HepG2 (cell line): ENCODE data around the gene EIF2S2. TPM values are rescaled to one million over a fixed set of nuclear protein-coding genes. Genes with fewer than 3 reads are reported as not detected.

Source experiments
- ASH2L ChIP-seq: fragments of 300-600, 200-600 bp; sonication (generic); IDR thresholded peaks from 2 replicates; pipeline ENCODE4 v1.7.0; 2017; ENCODE audit warnings: low read depth, mild to moderate bottlenecking, moderate library complexity, mixed read lengths, low read length; ENCODE audit not compliant: insufficient read length
- DNMT1 ChIP-seq: sonication (generic); formaldehyde crosslinking; IDR thresholded peaks from 2 replicates; pipeline ENCODE4 v1.5.1; 2020; ENCODE audit warnings: mild to moderate bottlenecking, missing genetic modification reagents
- EP300 ChIP-seq, 3 experiments: sonication (generic) in 1 of 3; formaldehyde crosslinking in 1 of 3; IDR thresholded peaks; 2 replicates each; pipeline versions ENCODE4 v1.5.1 to v1.6.1; 2011 to 2020; ENCODE audit warnings: low read depth in 2 of 3, low read length in 2 of 3, borderline replicate concordance in 1 of 3, improper control_type of control experiment in 1 of 3, mild to moderate bottlenecking in 1 of 3, missing genetic modification reagents in 1 of 3, moderate library complexity in 1 of 3
- GABPB1 ChIP-seq: IDR thresholded peaks from 2 replicates; pipeline ENCODE4 v1.6.1; 2016; ENCODE audit warnings: mild to moderate bottlenecking, missing genetic modification reagents, moderate library complexity, missing compliant biosample characterization
- NCOA2 ChIP-seq: sonication (generic); formaldehyde crosslinking; IDR thresholded peaks from 2 replicates; pipeline ENCODE4 v1.8.0; 2022; ENCODE audit warnings: inconsistent platforms
- RXRA ChIP-seq: sonication (generic); formaldehyde crosslinking; IDR thresholded peaks from 2 replicates; pipeline ENCODE4 v1.5.1; 2020; ENCODE audit warnings: missing genetic modification reagents
- RXRB ChIP-seq: IDR thresholded peaks from 2 replicates; pipeline ENCODE4 v1.6.1; 2016; ENCODE audit warnings: borderline replicate concordance, missing genetic modification reagents, missing compliant biosample characterization
- SOX13 ChIP-seq, 3 experiments: fragments of 450-650 bp in 1 of 3; sonication (generic) in 1 of 3; formaldehyde crosslinking in 1 of 3; IDR thresholded peaks in 2 of 3; conservative IDR thresholded peaks in 1 of 3; 2 replicates each; pipeline versions ENCODE4 v1.5.0 to v1.6.1; 2016 to 2020; ENCODE audit warnings: antibody characterized with exemption in 1 of 3, mild to moderate bottlenecking in 1 of 3, missing compliant biosample characterization in 1 of 3, missing genetic modification reagents in 1 of 3, moderate library complexity in 1 of 3
- SP5 ChIP-seq: IDR thresholded peaks from 2 replicates; pipeline ENCODE4 v1.6.1; 2016; ENCODE audit warnings: low read depth, borderline replicate concordance
- TEAD3 ChIP-seq: optimal IDR thresholded peaks from 2 replicates; pipeline ENCODE3; 2016; ENCODE audit warnings: borderline replicate concordance
- ZFY ChIP-seq: sonication (generic); formaldehyde crosslinking; IDR thresholded peaks from 2 replicates; pipeline ENCODE4 v1.4.0; 2020; ENCODE audit warnings: missing genetic modification reagents
- ZNF543 ChIP-seq: sonication (generic); formaldehyde crosslinking; IDR thresholded peaks from 2 replicates; pipeline ENCODE4 v1.4.0; 2020; ENCODE audit warnings: mild to moderate bottlenecking, missing genetic modification reagents
- polyA plus RNA-seq, 8 experiments: library from polyadenylated mRNA; depleted of rRNA in 3 of 8; stranded (reverse) in 7 of 8; unstranded in 1 of 8; fragments of >200 nt; fragmentation: Illumina TruSeq in 4 of 8; extraction: Trizol in 4 of 8; gene quantifications; 2 replicates each; pipeline versions ENCODE4 v1.2.1 to v1.2.3, GENCODE V29; 2011 to 2016; ENCODE audit warnings: low read depth in 4 of 8, missing spikeins in 1 of 8, mixed read lengths in 1 of 8; ENCODE audit not compliant: insufficient read depth in 1 of 8
- total RNA-seq, 5 experiments: library from RNA; depleted of rRNA; stranded (reverse); fragments of >200 nt; fragmentation: Illumina TruSeq; extraction: Trizol; gene quantifications; 2 replicates each; pipeline ENCODE4 v1.2.3, GENCODE V29; 2016; ENCODE audit warnings: low read depth in 1 of 5
- TF ChIP-seq, protein P1 (sequence below): sonication (generic); formaldehyde crosslinking; IDR thresholded peaks from 2 replicates; pipeline ENCODE4 v1.4.0; 2020; ENCODE audit warnings: mild to moderate bottlenecking, missing genetic modification reagents
- TF ChIP-seq, protein P2 (sequence below): sonication (generic); formaldehyde crosslinking; IDR thresholded peaks from 2 replicates; pipeline ENCODE4 v1.8.1; 2022; ENCODE audit warnings: low read depth, mild to moderate bottlenecking, missing genetic modification reagents
- TF ChIP-seq, protein P3 (sequence below): sonication (generic); formaldehyde crosslinking; IDR thresholded peaks from 2 replicates; pipeline ENCODE4 v1.4.0; 2020; ENCODE audit warnings: mild to moderate bottlenecking, missing genetic modification reagents, borderline replicate concordance

The EIF2S2 gene
- total and polyA plus RNA-seq, 2 of the 13 experiments (the other 11 are each of a cell fraction or from before 2014, with no cell fraction given) = 126 to 213 TPM

DNA sequence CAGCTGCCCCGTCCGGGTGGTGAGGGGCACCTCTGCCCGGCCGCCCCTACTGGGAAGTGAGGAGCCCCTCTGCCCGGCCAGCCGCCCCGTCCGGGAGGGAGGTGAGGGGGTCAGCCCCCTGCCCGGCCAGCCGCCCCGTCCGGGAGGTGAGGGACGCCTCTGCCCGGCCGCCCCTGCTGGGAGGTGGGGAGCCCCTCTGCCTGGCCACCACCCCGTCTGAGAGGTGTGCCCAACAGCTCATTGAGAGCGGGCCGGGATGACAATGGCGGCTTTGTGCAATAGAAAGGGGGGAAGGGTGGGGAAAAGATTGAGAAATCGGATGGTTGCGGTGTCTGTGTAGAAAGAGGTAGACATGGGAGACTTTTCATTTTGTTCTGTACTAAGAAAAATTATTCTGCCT lies 20.9 kb upstream of the EIF2S2 start (continued):
- peak; percentile 55; the same call in 1 of the 2 replicates for TF ChIP-seq SOX13 (IDR thresholded peaks at IDR 0.05)
- 0 out of 4 replicates have a peak, but pooled peaks of 1 of the 2 experiments have one; percentile 69 for TF ChIP-seq SOX13 (CRISPR knock-in tag; conservative IDR thresholded peaks at IDR 0.05 in 1 of 2, IDR thresholded peaks at IDR 0.05 in 1 of 2)
- TF ChIP-seq ASH2L = peak; percentile 49
- TF ChIP-seq, protein P1, sequence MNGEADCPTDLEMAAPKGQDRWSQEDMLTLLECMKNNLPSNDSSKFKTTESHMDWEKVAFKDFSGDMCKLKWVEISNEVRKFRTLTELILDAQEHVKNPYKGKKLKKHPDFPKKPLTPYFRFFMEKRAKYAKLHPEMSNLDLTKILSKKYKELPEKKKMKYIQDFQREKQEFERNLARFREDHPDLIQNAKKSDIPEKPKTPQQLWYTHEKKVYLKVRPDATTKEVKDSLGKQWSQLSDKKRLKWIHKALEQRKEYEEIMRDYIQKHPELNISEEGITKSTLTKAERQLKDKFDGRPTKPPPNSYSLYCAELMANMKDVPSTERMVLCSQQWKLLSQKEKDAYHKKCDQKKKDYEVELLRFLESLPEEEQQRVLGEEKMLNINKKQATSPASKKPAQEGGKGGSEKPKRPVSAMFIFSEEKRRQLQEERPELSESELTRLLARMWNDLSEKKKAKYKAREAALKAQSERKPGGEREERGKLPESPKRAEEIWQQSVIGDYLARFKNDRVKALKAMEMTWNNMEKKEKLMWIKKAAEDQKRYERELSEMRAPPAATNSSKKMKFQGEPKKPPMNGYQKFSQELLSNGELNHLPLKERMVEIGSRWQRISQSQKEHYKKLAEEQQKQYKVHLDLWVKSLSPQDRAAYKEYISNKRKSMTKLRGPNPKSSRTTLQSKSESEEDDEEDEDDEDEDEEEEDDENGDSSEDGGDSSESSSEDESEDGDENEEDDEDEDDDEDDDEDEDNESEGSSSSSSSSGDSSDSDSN (CRISPR knock-in tag) = 0 out of 2 replicates have a peak, but pooled peaks have one; percentile 24
- peak; percentile 28; the same call in 1 of the 2 replicates for TF ChIP-seq RXRA (CRISPR knock-in tag)
- 0 out of 2 replicates have a peak, but pooled peaks have one; percentile 15 for TF ChIP-seq RXRB (CRISPR knock-in tag)
- peak; percentile 10; the same call in 1 of the 2 replicates for TF ChIP-seq SP5 (CRISPR knock-in tag)
- peak; percentile 70; the same call in 1 of the 2 replicates for TF ChIP-seq ZNF543 (CRISPR knock-in tag)
- TF ChIP-seq ZFY (CRISPR knock-in tag) = 0 out of 2 replicates have a peak, but pooled peaks have one; percentile 1
- peak; percentile 51 for TF ChIP-seq NCOA2 (CRISPR knock-in tag)
- TF ChIP-seq TEAD3 = peak; percentile 34
- TF ChIP-seq DNMT1 (CRISPR knock-in tag) = peak; percentile 58; the same call in 1 of the 2 replicates
- TF ChIP-seq, protein P2, sequence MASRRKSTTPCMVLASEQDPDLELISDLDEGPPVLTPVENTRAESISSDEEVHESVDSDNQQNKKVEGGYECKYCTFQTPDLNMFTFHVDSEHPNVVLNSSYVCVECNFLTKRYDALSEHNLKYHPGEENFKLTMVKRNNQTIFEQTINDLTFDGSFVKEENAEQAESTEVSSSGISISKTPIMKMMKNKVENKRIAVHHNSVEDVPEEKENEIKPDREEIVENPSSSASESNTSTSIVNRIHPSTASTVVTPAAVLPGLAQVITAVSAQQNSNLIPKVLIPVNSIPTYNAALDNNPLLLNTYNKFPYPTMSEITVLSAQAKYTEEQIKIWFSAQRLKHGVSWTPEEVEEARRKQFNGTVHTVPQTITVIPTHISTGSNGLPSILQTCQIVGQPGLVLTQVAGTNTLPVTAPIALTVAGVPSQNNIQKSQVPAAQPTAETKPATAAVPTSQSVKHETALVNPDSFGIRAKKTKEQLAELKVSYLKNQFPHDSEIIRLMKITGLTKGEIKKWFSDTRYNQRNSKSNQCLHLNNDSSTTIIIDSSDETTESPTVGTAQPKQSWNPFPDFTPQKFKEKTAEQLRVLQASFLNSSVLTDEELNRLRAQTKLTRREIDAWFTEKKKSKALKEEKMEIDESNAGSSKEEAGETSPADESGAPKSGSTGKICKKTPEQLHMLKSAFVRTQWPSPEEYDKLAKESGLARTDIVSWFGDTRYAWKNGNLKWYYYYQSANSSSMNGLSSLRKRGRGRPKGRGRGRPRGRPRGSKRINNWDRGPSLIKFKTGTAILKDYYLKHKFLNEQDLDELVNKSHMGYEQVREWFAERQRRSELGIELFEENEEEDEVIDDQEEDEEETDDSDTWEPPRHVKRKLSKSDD = 0 out of 2 replicates have a peak, but pooled peaks have one; percentile 66
- TF ChIP-seq, protein P3, sequence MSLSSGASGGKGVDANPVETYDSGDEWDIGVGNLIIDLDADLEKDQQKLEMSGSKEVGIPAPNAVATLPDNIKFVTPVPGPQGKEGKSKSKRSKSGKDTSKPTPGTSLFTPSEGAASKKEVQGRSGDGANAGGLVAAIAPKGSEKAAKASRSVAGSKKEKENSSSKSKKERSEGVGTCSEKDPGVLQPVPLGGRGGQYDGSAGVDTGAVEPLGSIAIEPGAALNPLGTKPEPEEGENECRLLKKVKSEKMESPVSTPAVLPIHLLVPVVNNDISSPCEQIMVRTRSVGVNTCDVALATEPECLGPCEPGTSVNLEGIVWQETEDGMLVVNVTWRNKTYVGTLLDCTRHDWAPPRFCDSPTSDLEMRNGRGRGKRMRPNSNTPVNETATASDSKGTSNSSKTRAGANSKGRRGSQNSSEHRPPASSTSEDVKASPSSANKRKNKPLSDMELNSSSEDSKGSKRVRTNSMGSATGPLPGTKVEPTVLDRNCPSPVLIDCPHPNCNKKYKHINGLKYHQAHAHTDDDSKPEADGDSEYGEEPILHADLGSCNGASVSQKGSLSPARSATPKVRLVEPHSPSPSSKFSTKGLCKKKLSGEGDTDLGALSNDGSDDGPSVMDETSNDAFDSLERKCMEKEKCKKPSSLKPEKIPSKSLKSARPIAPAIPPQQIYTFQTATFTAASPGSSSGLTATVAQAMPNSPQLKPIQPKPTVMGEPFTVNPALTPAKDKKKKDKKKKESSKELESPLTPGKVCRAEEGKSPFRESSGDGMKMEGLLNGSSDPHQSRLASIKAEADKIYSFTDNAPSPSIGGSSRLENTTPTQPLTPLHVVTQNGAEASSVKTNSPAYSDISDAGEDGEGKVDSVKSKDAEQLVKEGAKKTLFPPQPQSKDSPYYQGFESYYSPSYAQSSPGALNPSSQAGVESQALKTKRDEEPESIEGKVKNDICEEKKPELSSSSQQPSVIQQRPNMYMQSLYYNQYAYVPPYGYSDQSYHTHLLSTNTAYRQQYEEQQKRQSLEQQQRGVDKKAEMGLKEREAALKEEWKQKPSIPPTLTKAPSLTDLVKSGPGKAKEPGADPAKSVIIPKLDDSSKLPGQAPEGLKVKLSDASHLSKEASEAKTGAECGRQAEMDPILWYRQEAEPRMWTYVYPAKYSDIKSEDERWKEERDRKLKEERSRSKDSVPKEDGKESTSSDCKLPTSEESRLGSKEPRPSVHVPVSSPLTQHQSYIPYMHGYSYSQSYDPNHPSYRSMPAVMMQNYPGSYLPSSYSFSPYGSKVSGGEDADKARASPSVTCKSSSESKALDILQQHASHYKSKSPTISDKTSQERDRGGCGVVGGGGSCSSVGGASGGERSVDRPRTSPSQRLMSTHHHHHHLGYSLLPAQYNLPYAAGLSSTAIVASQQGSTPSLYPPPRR = peak; percentile 25; the same call in 1 of the 2 replicates
- TF ChIP-seq GABPB1 (CRISPR knock-in tag) = peak; percentile 46; the same call in 1 of the 2 replicates
- TF ChIP-seq EP300 (IDR thresholded peaks at IDR 0.05; ENCODE audit: low read depth in 2 of 2, low read length in 2 of 2) = peak in 1 of 2 experiments; percentile 52; a peak in 1 of 4 replicates
- TF ChIP-seq EP300 (CRISPR knock-in tag; IDR thresholded peaks at IDR 0.05; ENCODE audit: borderline replicate concordance) = peak; percentile 44; the same call in 1 of the 2 replicates
